ENCODE data around the gene KRT4. TPM values are rescaled to one million over a fixed set of nuclear protein-coding genes. Genes with fewer than 3 reads are reported as not detected.

KRT4 gene
- total and polyA plus RNA-seq, 2 experiments from 2014 or later, result 4.2 to 8.7 TPM

- no peak for DNase-seq (ENCODE audit: low spot score)
- Histone ChIP-seq H3K9me3 (ENCODE audit: low read depth) (no peaks in the 10 kb centered on the region), H3K9me2 (replicated peaks; ENCODE audit: insufficient read depth) (no peaks in the 10 kb centered on the region), H3K4me1 (ENCODE audit: insufficient read depth) (no peaks in the 10 kb centered on the region), H3K79me2 (no peaks in the 10 kb centered on the region), H3K27ac (no peak overlapping the region), H3K36me3 (replicated peaks; ENCODE audit: insufficient read depth, low read depth) (no peaks in the 10 kb centered on the region), H3K4me3 (no peak overlapping the region), H2AFZ (no peak overlapping the region), H3K27me3 (peaks cover 13% of the 10 kb centered on the region), H3K4me2 (no peak overlapping the region), H4K20me1 (ENCODE audit: insufficient read depth, poor library complexity, severe bottlenecking) (no peaks in the 10 kb centered on the region)
- WGBS (ENCODE audit: low lambda C conversion rate, missing lambda C conversion rate), result 85% methylated on average over 4 of the region's 4 CpGs
- TF ChIP-seq EZH2phosphoT487 (IDR thresholded peaks at IDR 0.05; ENCODE audit: low read depth, severe bottlenecking, unreplicated experiment), result no peak
- TF ChIP-seq, protein P1, sequence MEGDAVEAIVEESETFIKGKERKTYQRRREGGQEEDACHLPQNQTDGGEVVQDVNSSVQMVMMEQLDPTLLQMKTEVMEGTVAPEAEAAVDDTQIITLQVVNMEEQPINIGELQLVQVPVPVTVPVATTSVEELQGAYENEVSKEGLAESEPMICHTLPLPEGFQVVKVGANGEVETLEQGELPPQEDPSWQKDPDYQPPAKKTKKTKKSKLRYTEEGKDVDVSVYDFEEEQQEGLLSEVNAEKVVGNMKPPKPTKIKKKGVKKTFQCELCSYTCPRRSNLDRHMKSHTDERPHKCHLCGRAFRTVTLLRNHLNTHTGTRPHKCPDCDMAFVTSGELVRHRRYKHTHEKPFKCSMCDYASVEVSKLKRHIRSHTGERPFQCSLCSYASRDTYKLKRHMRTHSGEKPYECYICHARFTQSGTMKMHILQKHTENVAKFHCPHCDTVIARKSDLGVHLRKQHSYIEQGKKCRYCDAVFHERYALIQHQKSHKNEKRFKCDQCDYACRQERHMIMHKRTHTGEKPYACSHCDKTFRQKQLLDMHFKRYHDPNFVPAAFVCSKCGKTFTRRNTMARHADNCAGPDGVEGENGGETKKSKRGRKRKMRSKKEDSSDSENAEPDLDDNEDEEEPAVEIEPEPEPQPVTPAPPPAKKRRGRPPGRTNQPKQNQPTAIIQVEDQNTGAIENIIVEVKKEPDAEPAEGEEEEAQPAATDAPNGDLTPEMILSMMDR (IDR thresholded peaks at IDR 0.05; ENCODE audit: poor library complexity), result no peak
- no peak for TF ChIP-seq EZH2 (IDR thresholded peaks at IDR 0.05; ENCODE audit: borderline replicate concordance)
These were observed 20.7 kb upstream of the KRT4 start for GRCh38 chr12:52834727-52835001.

DNA sequence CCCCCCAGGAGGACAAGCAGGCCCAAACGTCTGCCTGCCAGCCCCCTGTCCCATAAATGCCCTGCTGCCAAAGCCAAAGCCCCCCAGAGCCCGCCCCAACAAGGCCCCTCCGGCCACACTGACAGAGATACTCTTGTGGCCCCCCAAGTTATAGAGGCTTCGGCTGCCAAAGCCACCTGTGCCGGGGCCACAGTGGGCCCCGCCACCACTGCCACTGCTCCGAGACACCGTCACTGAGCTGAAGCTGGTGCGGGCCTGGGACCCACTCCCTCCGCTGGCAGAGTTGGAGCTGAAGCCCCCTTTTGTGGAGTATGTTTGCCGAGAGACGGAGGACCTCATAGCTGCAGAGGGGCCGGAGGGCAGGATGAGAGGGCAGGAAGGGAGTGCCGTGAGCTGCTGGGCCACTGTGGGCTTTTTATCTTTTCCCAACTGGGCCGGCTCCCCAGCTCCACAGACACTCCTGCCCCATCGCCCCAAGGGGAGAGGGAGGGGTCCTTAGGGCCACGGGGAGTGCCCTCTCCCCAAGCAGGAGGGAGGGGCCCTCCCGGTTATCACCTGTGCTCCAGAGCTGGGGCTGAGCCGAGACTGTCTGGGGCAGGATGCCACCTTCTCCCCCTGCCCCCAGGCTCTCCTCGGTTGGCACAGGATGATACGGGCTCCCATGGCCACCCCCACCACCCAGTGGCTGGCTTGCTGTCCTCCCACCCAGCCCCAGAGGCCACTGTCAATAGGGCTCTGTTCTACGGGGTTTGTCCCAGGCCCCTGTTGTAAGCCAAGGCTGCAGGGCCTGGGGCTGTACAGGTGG is 20.2 kb upstream of the KRT4 start, which contains the start of gene KRT79:
Gene KRT79 (minus strand): TSS at position 390 of the 805 bp plus-strand sequence. CDS start 51 bp downstream, at position 339.
- H2AFZ ChIP-seq, result no peak within 1 kb of the TSS
- no peaks in the 10 kb centered on the region for H3K79me2 ChIP-seq
- H3K4me1 ChIP-seq (ENCODE audit: insufficient read depth), result no peaks in the 10 kb centered on the region
- no peaks in the 10 kb centered on the region for H3K9me3 ChIP-seq (ENCODE audit: low read depth)
- no peak for DNase-seq (ENCODE audit: low spot score)
- no peaks in the 10 kb centered on the region for H3K36me3 ChIP-seq (replicated peaks; ENCODE audit: insufficient read depth, low read depth)
- H3K27me3 ChIP-seq, result peaks cover 7% of the 10 kb centered on the region
- WGBS (ENCODE audit: low lambda C conversion rate, missing lambda C conversion rate), result 87% methylated on average over 21 of the region's 22 CpGs
- H3K9me2 ChIP-seq (replicated peaks; ENCODE audit: insufficient read depth), result no peaks in the 10 kb centered on the region
- no peak within 1 kb of the TSS for H3K4me3 ChIP-seq
- no peak within 1 kb of the TSS for H3K27ac ChIP-seq
- TF ChIP-seq, protein P1 (IDR thresholded peaks at IDR 0.05; ENCODE audit: poor library complexity), result no peak
- TF ChIP-seq EZH2 (IDR thresholded peaks at IDR 0.05; ENCODE audit: borderline replicate concordance), result no peak
- TF ChIP-seq EZH2phosphoT487 (IDR thresholded peaks at IDR 0.05; ENCODE audit: low read depth, severe bottlenecking, unreplicated experiment), result no peak
- H4K20me1 ChIP-seq (ENCODE audit: insufficient read depth, poor library complexity, severe bottlenecking), result no peaks in the 10 kb centered on the region
- no peak within 1 kb of the TSS for H3K4me2 ChIP-seq

GRCh38 chr12:52832985-52833905 is 19.3 kb upstream of the KRT4 start:
- H3K4me2 ChIP-seq, result no peak overlapping the region
- WGBS (ENCODE audit: low lambda C conversion rate, missing lambda C conversion rate), result 94% methylated on average over 18 of the region's 20 CpGs
- H3K4me1 ChIP-seq (ENCODE audit: insufficient read depth), result no peaks in the 10 kb centered on the region
- no peak for DNase-seq (ENCODE audit: low spot score)
- no peaks in the 10 kb centered on the region for H4K20me1 ChIP-seq (ENCODE audit: insufficient read depth, poor library complexity, severe bottlenecking)
- no peaks in the 10 kb centered on the region for H3K36me3 ChIP-seq (replicated peaks; ENCODE audit: insufficient read depth, low read depth)
- H3K27me3 ChIP-seq, result peaks cover under 1% of the 10 kb centered on the region
- H3K4me3 ChIP-seq, result no peak overlapping the region
- H3K79me2 ChIP-seq, result no peaks in the 10 kb centered on the region
- H3K9me3 ChIP-seq (ENCODE audit: low read depth), result no peaks in the 10 kb centered on the region
- no peak for TF ChIP-seq EZH2 (IDR thresholded peaks at IDR 0.05; ENCODE audit: borderline replicate concordance)
- no peak overlapping the region for H2AFZ ChIP-seq
- H3K27ac ChIP-seq, result no peak overlapping the region
- no peaks in the 10 kb centered on the region for H3K9me2 ChIP-seq (replicated peaks; ENCODE audit: insufficient read depth)

DNA sequence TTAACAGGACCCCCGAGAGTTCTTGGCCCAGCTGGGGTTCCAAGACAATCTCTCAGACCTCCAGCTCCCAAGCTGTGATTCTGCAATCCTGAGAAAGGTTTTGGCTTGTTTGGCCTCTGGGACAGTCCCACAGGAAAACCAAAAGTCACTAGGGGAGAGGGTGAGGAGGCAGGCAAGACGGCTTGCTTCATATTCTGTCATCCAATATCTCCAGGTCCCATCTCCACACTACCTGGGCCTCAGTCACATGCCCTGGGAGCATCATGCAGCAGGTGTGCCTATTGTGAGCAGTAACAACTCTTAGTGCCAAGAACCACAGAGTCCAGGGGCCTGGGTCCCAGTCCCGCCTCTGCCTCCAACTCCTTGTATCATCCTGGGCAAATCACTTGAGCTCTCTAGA is 18.5 kb upstream of the KRT4 start:
- no peak overlapping the region for H2AFZ ChIP-seq
- H3K27me3 ChIP-seq, result no peaks in the 10 kb centered on the region
- no peaks in the 10 kb centered on the region for H3K4me1 ChIP-seq (ENCODE audit: insufficient read depth)
- WGBS (ENCODE audit: low lambda C conversion rate, missing lambda C conversion rate), result 87% methylated on average over 3 of the region's 3 CpGs
- H3K27ac ChIP-seq, result no peak overlapping the region
- H3K79me2 ChIP-seq, result no peaks in the 10 kb centered on the region
- H4K20me1 ChIP-seq (ENCODE audit: insufficient read depth, poor library complexity, severe bottlenecking), result no peaks in the 10 kb centered on the region
- no peak overlapping the region for H3K4me2 ChIP-seq
- TF ChIP-seq, protein P1 (IDR thresholded peaks at IDR 0.05; ENCODE audit: poor library complexity), result no peak
- no peak for TF ChIP-seq EZH2 (IDR thresholded peaks at IDR 0.05; ENCODE audit: borderline replicate concordance)
- TF ChIP-seq EZH2phosphoT487 (IDR thresholded peaks at IDR 0.05; ENCODE audit: low read depth, severe bottlenecking, unreplicated experiment), result no peak
- H3K9me2 ChIP-seq (replicated peaks; ENCODE audit: insufficient read depth), result no peaks in the 10 kb centered on the region
- no peak for DNase-seq (ENCODE audit: low spot score)
- no peaks in the 10 kb centered on the region for H3K36me3 ChIP-seq (replicated peaks; ENCODE audit: insufficient read depth, low read depth)
- H3K4me3 ChIP-seq, result no peak overlapping the region
- H3K9me3 ChIP-seq (ENCODE audit: low read depth), result no peaks in the 10 kb centered on the region
